Epidermal melanocyte (primary cell): ENCODE results near the gene SLC25A42.
"Not testable (repeated sequence)": the region's sequence is repeated elsewhere in the genome, so short reads cannot be mapped to it uniquely, and the experiment has no call there.

ENCODE experiments used
- DNase-seq: peaks from one replicate; pipeline ENCODE4 v3.0.0; 2011; ENCODE audit warnings: low spot score; ENCODE audit not compliant: insufficient read length

Gene SLC25A42

GRCh38 chr19:19134687-19135158, 70.9 kb downstream of the SLC25A42 start:
- DNase-seq = no peak

- not testable (repeated sequence) for DNase-seq
Observed at GRCh38 chr19:19135713-19136112, 71.9 kb downstream of the SLC25A42 start.

GRCh38 chr19:19137556-19138108, 73.8 kb downstream of the SLC25A42 start:
- DNase-seq = no peak

GRCh38 chr19:19138109-19138981, 74.6 kb downstream of the SLC25A42 start, which contains the start of gene TMEM161A:
Gene TMEM161A, minus strand, starts transcription at chr19:19138478. Its CDS starts 50 bp downstream, at chr19:19138428.
- DNase-seq = peak; percentile 100

GRCh38 chr19:19139876-19140229, 76.1 kb downstream of the SLC25A42 start:
- DNase-seq = no peak

GRCh38 chr19:19140476-19140875, 76.7 kb downstream of the SLC25A42 start:
- DNase-seq = no peak

- DNase-seq = no peak
Observed at GRCh38 chr19:19142347-19142746, 78.6 kb downstream of the SLC25A42 start.

GRCh38 chr19:19145281-19145680, 81.5 kb downstream of the SLC25A42 start:
- no peak for DNase-seq

- peak; percentile 60 for DNase-seq
Observed at GRCh38 chr19:19145684-19146608, 82.2 kb downstream of the SLC25A42 start.

GRCh38 chr19:19146865-19147264, 83.1 kb downstream of the SLC25A42 start:
- DNase-seq = no peak

- no peak for DNase-seq
Observed at GRCh38 chr19:19147344-19147743, 83.5 kb downstream of the SLC25A42 start.

GRCh38 chr19:19148504-19148903, 84.7 kb downstream of the SLC25A42 start:
- not testable (repeated sequence) for DNase-seq

GRCh38 chr19:19149435-19149834, 85.6 kb downstream of the SLC25A42 start:
- DNase-seq = no peak

- no peak for DNase-seq
Observed at GRCh38 chr19:19151418-19151817, 87.6 kb downstream of the SLC25A42 start.

GRCh38 chr19:19152668-19153384, 89.0 kb downstream of the SLC25A42 start:
- no peak for DNase-seq

- no peak for DNase-seq
Observed at GRCh38 chr19:19154768-19155494, 91.1 kb downstream of the SLC25A42 start.

GRCh38 chr19:19155495-19156219, 91.9 kb downstream of the SLC25A42 start:
- no peak for DNase-seq

GRCh38 chr19:19157808-19158207, 94.0 kb downstream of the SLC25A42 start:
- DNase-seq = no peak

- DNase-seq = no peak
Observed at GRCh38 chr19:19159534-19159933, 95.7 kb downstream of the SLC25A42 start.
